K562 (cell line): ENCODE data around the gene OXA1L. TPM values are rescaled to one million over a fixed set of nuclear protein-coding genes. Genes with fewer than 3 reads are reported as not detected.
"Not testable (repeated sequence)": the region's sequence is repeated elsewhere in the genome, so short reads cannot be mapped to it uniquely, and the experiment has no call there.

Source experiments
- ATAC-seq: fragments of 200-7000 bp; cut with Tn5 transposase; 3 replicates; pipeline ENCODE4 v1.9.1; 2020; ENCODE audit warnings: moderate library complexity
- BruUV-seq: library from RNA; stranded (reverse); fragments of 400-500 nt; replicated peaks from 2 replicates; lab custom pipeline; 2021; lab: Mats Ljungman, UMichigan
- CTCF ChIA-PET: fragments of 300-600 bp; formaldehyde crosslinking; extraction: SDS; loops from one replicate; lab custom pipeline; 2021; ENCODE audit warnings: low intra/inter-chr PET ratio; lab: Yijun Ruan, JAX
- POLR2A ChIA-PET: fragments of 300-600, 350-650 bp; sonication (Branson Sonifier 250); formaldehyde crosslinking; extraction: SDS; loops from one replicate; lab custom pipeline; 2021; ENCODE audit warnings: antibody characterized with exemption, inconsistent platforms; lab: Yijun Ruan, JAX
- DNase-seq, 4 experiments: peaks; one replicate each; pipeline versions ENCODE4 v3.0.0 to v3.0.0-alpha.2; 2011 to 2018; ENCODE audit warnings: low spot score in 3 of 4, mixed read lengths in 3 of 4; ENCODE audit errors: extremely low read depth in 1 of 4
- FAIRE-seq: peaks from 2 replicates; lab custom pipeline; 2011; peaks lifted over from hg19 to GRCh38; lab: Jason Lieb, UNC
- H2AFZ ChIP-seq: 2 replicates; pipeline ENCODE4 v1.6.0; 2011; ENCODE audit warnings: low read depth, low read length, control low read depth, inconsistent platforms
- H3K27ac ChIP-seq: fragments of 200-600 bp; 3 replicates; pipeline ENCODE4 v1.8.0; 2011; ENCODE audit warnings: low read depth, mild to moderate bottlenecking, control low read depth, inconsistent platforms, low read length, moderate library complexity, mixed read lengths; ENCODE audit errors: extremely low read depth
- H3K27me3 ChIP-seq, 2 experiments: fragments of 300-600 bp in 1 of 2; 2 replicates in 1 of 2; 3 replicates in 1 of 2; pipeline versions ENCODE4 v1.6.0 to v1.8.0; 2011; ENCODE audit warnings: inconsistent platforms in 2 of 2, low read length in 2 of 2, mild to moderate bottlenecking in 1 of 2, mixed read lengths in 1 of 2, moderate library complexity in 1 of 2; ENCODE audit not compliant: control insufficient read depth in 2 of 2, insufficient read depth in 2 of 2
- H3K36me3 ChIP-seq: fragments of 300-600 bp; 3 replicates; pipeline ENCODE4 v1.8.0; 2011; ENCODE audit warnings: mild to moderate bottlenecking, low read length, inconsistent platforms; ENCODE audit not compliant: control insufficient read depth, insufficient read depth
- H3K4me1 ChIP-seq, 2 experiments: fragments of 200-600 bp in 1 of 2; replicated peaks in 1 of 2; 2 replicates in 1 of 2; 3 replicates in 1 of 2; pipeline versions ENCODE4 v1.5.1 to v1.8.0; 2011; ENCODE audit warnings: inconsistent platforms in 2 of 2, low read length in 2 of 2, mild to moderate bottlenecking in 1 of 2, mixed read lengths in 1 of 2, moderate library complexity in 1 of 2; ENCODE audit not compliant: control insufficient read depth in 2 of 2, insufficient read depth in 2 of 2
- H3K4me2 ChIP-seq: 2 replicates; pipeline ENCODE4 v1.6.1; 2011; ENCODE audit warnings: low read length, control low read depth, inconsistent platforms, mixed read lengths; ENCODE audit not compliant: insufficient read depth
- H3K4me3 ChIP-seq: fragments of 200-600 bp; sonication (generic), shearing (Covaris generic); 2 replicates; pipeline ENCODE4 v1.5.1; 2016; ENCODE audit warnings: control low read depth, inconsistent platforms
- H3K79me2 ChIP-seq: fragments of 200-600 bp; 3 replicates; pipeline ENCODE4 v1.8.0; 2011; ENCODE audit warnings: low read length, inconsistent platforms; ENCODE audit not compliant: control insufficient read depth, insufficient read depth
- H3K9ac ChIP-seq, 2 experiments: 2 replicates each; pipeline versions ENCODE4 v1.6.0 to v1.6.1; 2011; ENCODE audit warnings: low read depth in 2 of 2, low read length in 2 of 2, control low read depth in 1 of 2, inconsistent platforms in 1 of 2, mild to moderate bottlenecking in 1 of 2, mixed read lengths in 1 of 2; ENCODE audit not compliant: insufficient read depth in 1 of 2
- H3K9me1 ChIP-seq: one replicate; pipeline ENCODE4 v1.6.0; 2011; ENCODE audit warnings: inconsistent platforms, mild to moderate bottlenecking, low read length, moderate library complexity; ENCODE audit not compliant: control insufficient read depth, insufficient read depth
- H3K9me3 ChIP-seq: replicated peaks from 2 replicates; pipeline ENCODE4 v1.5.1; 2011; ENCODE audit warnings: low read depth, low read length, inconsistent platforms; ENCODE audit not compliant: control insufficient read depth, insufficient read depth
- H4K20me1 ChIP-seq: replicated peaks from 2 replicates; pipeline ENCODE4 v1.6.1; 2011; ENCODE audit warnings: low read length, inconsistent platforms, mixed read lengths; ENCODE audit not compliant: control insufficient read depth, insufficient read depth
- CHD1 ChIP-seq: fragments of 200-600 bp; sonication (generic); IDR thresholded peaks from one replicate; pipeline ENCODE4 v1.6.1; 2012; ENCODE audit warnings: mild to moderate bottlenecking, moderate library complexity, low read length, inconsistent platforms
- ELF2 ChIP-seq: fragments of 250-450 bp; sonication (Bioruptor Pico); IDR thresholded peaks from 2 replicates; pipeline ENCODE4 v1.5.0; 2021; ENCODE audit warnings: mild to moderate bottlenecking
- ERF ChIP-seq: fragments of 450-650 bp; formaldehyde crosslinking; IDR thresholded peaks from 2 replicates; pipeline ENCODE4 v1.4.0; 2020; ENCODE audit warnings: mild to moderate bottlenecking, mixed read lengths
- FOXK1 ChIP-seq: sonication (generic); formaldehyde crosslinking; IDR thresholded peaks from 2 replicates; pipeline ENCODE4 v1.8.0; 2022; ENCODE audit warnings: missing genetic modification reagents, mild to moderate bottlenecking, borderline replicate concordance
- HBP1 ChIP-seq: fragments of 450-650 bp; formaldehyde crosslinking; IDR thresholded peaks from 2 replicates; pipeline ENCODE4 v1.4.0; 2022; ENCODE audit warnings: missing genetic modification characterization
- MBD2 ChIP-seq: sonication (generic); IDR thresholded peaks from 2 replicates; pipeline ENCODE4 v1.6.1; 2016; ENCODE audit warnings: low read depth, borderline replicate concordance
- NFIC ChIP-seq: fragments of 450-650 bp; IDR thresholded peaks from 2 replicates; pipeline ENCODE4 v1.6.1; 2017; ENCODE audit warnings: mild to moderate bottlenecking, inconsistent platforms
- POLR3G ChIP-seq: IDR thresholded peaks from 2 replicates; pipeline ENCODE4 v1.6.1; 2011; ENCODE audit not compliant: insufficient read length, insufficient replicate concordance; ENCODE audit errors: extremely low read depth
- TFE3 ChIP-seq: fragments of 450-650 bp; formaldehyde crosslinking; IDR thresholded peaks from 2 replicates; pipeline ENCODE4 v1.4.0; 2020; ENCODE audit warnings: mild to moderate bottlenecking, mixed read lengths
- WGBS: fragments of 100-300 bp; shearing (Covaris generic); methylation state at CpG from one replicate; pipeline ENCODE4 v1.1.6; 2016; ENCODE audit warnings: low coverage, mixed read lengths; ENCODE audit not compliant: insufficient coverage; ENCODE audit errors: missing lambda C conversion rate; 5-methylcytosine and 5-hydroxymethylcytosine counted together
- in situ Hi-C: fragments of 300-500 bp; cut with MboI; formaldehyde crosslinking; loops from 4 replicates; pipeline ENCODE4 v1.15.0; 2018; ENCODE audit warnings: inconsistent platforms, mixed read lengths
- intact Hi-C: fragments of 100-400 bp; cut with micrococcal nuclease; formaldehyde crosslinking; loops from 2 replicates; pipeline ENCODE4 v1.14.2; 2022
- polyA plus RNA-seq, 8 experiments: library from polyadenylated mRNA; depleted of rRNA in 4 of 8; stranded (reverse) in 5 of 8; unstranded in 3 of 8; fragments of >200 nt; fragmentation: Nextera tagmentation in 2 of 8; fragmentation: Illumina TruSeq in 1 of 8; extraction: Ambion mirVana in 2 of 8; extraction: Trizol in 1 of 8; gene quantifications; 2 replicates each; pipeline versions ENCODE4 v1.2.1 to v1.2.3, GENCODE V29; 2011 to 2014; ENCODE audit warnings: inconsistent platforms in 1 of 8, missing spikeins in 1 of 8
- total RNA-seq, 7 experiments: library from RNA; depleted of rRNA in 6 of 7; stranded (reverse); fragments of >200 nt in 6 of 7; fragmentation: Illumina TruSeq in 2 of 7; extraction: Trizol in 2 of 7; gene quantifications; 2 replicates each; pipeline versions ENCODE4 v1.2.1 to v1.2.3, GENCODE V29; 2011 to 2021; ENCODE audit warnings: low replicate concordance in 1 of 7
- TF ChIP-seq, protein P1 (sequence below): fragments of 450-650 bp; IDR thresholded peaks from 2 replicates; pipeline ENCODE4 v1.6.1; 2017; ENCODE audit warnings: mild to moderate bottlenecking, moderate library complexity
- TF ChIP-seq, protein P2 (sequence below): fragments of 250-450 bp; sonication (Bioruptor Pico); IDR thresholded peaks from 2 replicates; pipeline ENCODE4 v1.8.0; 2022; ENCODE audit warnings: moderate library complexity, mild to moderate bottlenecking, inconsistent platforms

Gene OXA1L
- total and polyA plus RNA-seq, 9 of the 15 experiments (the other 6 are each of a cell fraction or from before 2014, with no cell fraction given), result 100 to 204 (median 145) TPM

- BruUV-seq, result not testable (repeated sequence)
Measured at GRCh38 chr14:22793550-22793949, 27.1 kb downstream of the OXA1L start.

GRCh38 chr14:22793976-22794375, 27.5 kb downstream of the OXA1L start:
- ChIA-PET CTCF (no interaction called here), POLR2A (interaction anchor here (0.6 to 1.5 kb wide), 3 partner anchors 13 to 259 kb away, joined by 3 to 5 read pairs (median 3); no protein-coding TSS in a partner anchor)
- H3K9ac ChIP-seq, result no peak overlapping the region
- no peaks in the 10 kb centered on the region for H4K20me1 ChIP-seq
- H3K79me2 ChIP-seq, result no peaks in the 10 kb centered on the region
- H3K27ac ChIP-seq, result no peak overlapping the region
- BruUV-seq, result no TSS peak
- no peaks in the 10 kb centered on the region for H3K9me1 ChIP-seq
- intact Hi-C loops, result no loop called here
- H3K4me3 ChIP-seq, result no peak overlapping the region
- H3K36me3 ChIP-seq, result no peaks in the 10 kb centered on the region
- no peak overlapping the region for H2AFZ ChIP-seq
- H3K9me3 ChIP-seq, result no peaks in the 10 kb centered on the region
- in situ Hi-C loops, result no loop called here
- ATAC-seq (no peak), DNase-seq (no peak), FAIRE-seq (no peak)
- H3K4me2 ChIP-seq, result no peak overlapping the region
- WGBS, result 45% methylated on average over 5 of the region's 5 CpGs
- peaks cover 18 to 22% of the 10 kb centered on the region in 2 experiments; a peak in 4 of 5 replicates for H3K4me1 ChIP-seq
- H3K27me3 ChIP-seq, result no peaks in the 10 kb centered on the region
- TF ChIP-seq FOXK1 (no peak), POLR3G (no peak), MBD2 (no peak), CHD1 (no peak), ELF2 (CRISPR knock-in tag) (no peak), TFE3 (CRISPR knock-in tag) (no peak), HBP1 (CRISPR knock-in tag) (no peak), ERF (CRISPR knock-in tag) (no peak)
- TF ChIP-seq, protein P1, sequence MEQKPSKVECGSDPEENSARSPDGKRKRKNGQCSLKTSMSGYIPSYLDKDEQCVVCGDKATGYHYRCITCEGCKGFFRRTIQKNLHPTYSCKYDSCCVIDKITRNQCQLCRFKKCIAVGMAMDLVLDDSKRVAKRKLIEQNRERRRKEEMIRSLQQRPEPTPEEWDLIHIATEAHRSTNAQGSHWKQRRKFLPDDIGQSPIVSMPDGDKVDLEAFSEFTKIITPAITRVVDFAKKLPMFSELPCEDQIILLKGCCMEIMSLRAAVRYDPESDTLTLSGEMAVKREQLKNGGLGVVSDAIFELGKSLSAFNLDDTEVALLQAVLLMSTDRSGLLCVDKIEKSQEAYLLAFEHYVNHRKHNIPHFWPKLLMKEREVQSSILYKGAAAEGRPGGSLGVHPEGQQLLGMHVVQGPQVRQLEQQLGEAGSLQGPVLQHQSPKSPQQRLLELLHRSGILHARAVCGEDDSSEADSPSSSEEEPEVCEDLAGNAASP, result no peak
- TF ChIP-seq, protein P2, sequence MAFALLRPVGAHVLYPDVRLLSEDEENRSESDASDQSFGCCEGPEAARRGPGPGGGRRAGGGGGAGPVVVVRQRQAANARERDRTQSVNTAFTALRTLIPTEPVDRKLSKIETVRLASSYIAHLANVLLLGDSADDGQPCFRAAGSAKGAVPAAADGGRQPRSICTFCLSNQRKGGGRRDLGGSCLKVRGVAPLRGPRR (CRISPR knock-in tag), result no peak

More at GRCh38 chr14:22793550-22793949, 27.1 kb downstream of the OXA1L start:
- WGBS, result 32% methylated on average over 5 of the region's 5 CpGs
- H3K27me3 ChIP-seq, CTCF ChIA-PET, FAIRE-seq, H3K27ac ChIP-seq, H3K9ac ChIP-seq, intact Hi-C loops, H2AFZ ChIP-seq, in situ Hi-C loops, ATAC-seq, H3K36me3 ChIP-seq, H4K20me1 ChIP-seq, H3K4me3 ChIP-seq, H3K9me1 ChIP-seq, DNase-seq, H3K79me2 ChIP-seq: not testable (repeated sequence)
- peaks cover 18 to 22% of the 10 kb centered on the region in 2 experiments; a peak in 4 of 5 replicates for H3K4me1 ChIP-seq
- POLR2A ChIA-PET, result interaction anchor here (0.6 to 1.5 kb wide), 3 partner anchors 12 to 259 kb away, joined by 3 to 5 read pairs (median 3); no protein-coding TSS in a partner anchor
- peak; percentile 57 for TF ChIP-seq NFIC
- TF ChIP-seq, all 486 proteins: peak for 1; not testable (repeated sequence) for 485
- not testable (repeated sequence) for H3K9me3 ChIP-seq, H3K4me2 ChIP-seq
